SHP77 (cell line): Measurements from ENCODE around the gene KRT76.
"Not testable (repeated sequence)": the region's sequence is repeated elsewhere in the genome, so short reads cannot be mapped to it uniquely, and the experiment has no call there.

Source experiments
- DNase-seq, 2 experiments: peaks; one replicate each; lab custom pipeline; 2025; lab: John Stamatoyannopoulos, UW

KRT76 gene

DNA sequence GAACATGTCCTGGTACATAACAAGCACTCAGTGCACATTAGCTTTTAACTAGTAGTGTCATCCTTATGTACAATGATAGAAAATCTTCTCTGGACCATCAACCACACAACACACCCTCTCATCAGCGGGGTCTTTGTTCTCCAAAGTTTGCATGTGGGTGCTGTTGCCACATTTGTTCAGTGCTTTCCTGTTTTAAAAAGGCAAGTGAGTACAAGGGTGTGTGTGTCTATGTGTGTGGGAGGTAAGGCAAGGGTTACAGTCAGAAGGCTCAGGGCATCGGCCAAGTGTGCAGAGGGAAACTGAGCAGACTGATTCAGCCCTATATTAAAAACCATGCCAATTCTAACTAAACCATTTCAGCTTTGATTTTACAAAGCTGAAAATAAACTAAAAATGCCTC is 17.9 kb downstream of the KRT76 start:
- DNase-seq: no peak

DNA sequence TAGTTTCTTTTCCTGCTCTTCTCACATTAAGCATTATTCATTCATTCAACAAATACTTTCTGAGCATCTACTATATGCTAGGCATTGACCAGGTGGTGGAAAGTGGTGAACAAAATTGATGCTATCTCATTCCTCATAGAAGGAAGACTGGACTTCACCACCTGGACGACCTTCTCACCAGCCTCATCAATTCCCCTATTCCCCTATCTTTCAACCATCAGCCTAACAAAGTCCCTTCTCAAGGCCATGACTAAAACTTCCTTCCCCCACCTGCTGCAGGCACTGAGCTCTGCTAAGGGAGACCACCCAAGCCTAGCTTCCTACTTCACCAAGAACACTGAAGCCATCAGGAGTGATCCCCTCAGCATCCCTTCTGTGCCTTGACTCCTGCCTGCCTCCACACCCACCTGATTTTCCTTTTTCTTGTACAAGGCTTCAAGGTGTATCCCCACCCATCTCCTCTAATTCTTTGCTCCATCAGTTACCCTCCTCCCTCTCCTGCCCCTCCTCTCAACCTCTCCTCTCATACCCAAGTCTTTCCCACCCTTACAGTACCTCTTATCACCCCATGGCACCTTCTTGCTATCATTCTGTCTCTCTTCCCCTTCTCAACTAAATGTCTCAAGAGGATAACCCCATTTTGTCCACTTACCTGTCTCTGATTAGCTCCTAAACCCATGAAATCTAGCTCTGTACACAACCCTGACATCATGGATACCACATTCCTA is 19.5 kb downstream of the KRT76 start:
- DNase-seq: no peak

DNA sequence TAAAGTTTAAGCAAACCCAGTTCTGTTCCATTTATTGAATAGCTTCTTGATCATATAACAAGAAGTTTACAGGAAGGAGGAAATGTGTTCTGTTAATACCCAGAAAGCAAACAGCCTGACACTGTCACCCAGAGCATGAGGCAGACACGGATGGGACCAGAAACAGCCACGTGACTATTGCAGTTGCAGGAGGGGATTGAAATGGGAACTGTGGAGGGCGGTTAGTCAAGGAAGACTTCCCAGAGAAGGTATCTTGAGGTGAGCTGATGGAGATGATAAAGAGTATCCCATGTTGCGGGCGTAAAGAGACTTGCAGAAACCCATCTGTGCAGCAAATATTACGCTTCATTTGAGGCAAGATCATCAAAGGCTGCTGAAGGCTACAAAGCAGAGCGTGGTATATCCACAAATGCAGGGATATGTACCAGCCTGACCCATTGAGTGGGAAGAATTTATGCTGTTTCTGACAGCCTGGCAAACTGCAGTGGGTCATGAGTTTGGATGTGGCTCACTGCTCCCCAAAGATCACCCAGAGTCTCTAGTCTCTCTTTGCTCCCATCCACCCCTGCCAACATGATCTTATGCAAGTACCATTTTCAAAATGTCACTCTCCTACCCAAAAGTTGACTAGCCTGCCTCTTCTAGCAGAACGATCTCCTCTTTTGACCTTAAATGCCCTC is 20.7 kb downstream of the KRT76 start:
- no peak for DNase-seq

DNA sequence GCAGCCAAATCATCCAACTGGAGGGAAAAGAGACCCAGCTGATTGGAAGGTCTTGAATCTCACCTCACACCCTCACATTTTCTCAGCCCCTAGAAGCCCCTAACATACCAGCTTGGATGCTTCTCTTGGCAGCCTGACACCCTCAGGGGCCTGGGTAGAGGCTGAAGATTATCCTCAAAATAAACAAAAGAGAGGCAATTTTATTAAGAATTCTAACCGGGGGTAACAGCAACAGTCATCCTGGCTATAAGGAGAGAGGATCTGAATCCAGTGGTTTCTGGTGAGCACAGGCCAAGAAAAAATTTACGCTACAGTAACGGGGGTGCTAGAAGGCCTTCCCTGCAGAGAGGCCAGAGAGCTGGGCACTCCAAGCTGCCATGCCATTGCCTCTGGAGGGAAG is 21.6 kb downstream of the KRT76 start:
- DNase-seq: no peak

DNA sequence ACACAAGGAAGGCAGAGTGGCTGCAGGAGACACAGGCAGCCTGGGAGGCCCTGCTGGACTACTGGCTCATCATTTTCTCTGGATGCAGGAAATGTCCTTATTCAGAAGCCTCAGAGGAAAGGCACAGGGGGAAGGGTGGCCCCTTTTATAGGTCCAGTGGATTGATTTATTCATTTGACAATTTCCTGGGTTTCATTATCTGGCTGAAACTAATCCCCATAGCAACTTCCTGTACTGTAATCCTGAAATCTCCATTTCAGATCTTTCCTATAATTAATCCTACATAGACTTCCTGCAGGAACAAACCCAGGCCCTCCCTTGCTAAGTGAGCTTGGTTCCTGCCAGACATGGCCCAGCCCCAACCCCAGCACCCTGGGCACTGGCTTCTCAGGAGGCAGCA is 23.0 kb downstream of the KRT76 start:
- DNase-seq: no peak

DNA sequence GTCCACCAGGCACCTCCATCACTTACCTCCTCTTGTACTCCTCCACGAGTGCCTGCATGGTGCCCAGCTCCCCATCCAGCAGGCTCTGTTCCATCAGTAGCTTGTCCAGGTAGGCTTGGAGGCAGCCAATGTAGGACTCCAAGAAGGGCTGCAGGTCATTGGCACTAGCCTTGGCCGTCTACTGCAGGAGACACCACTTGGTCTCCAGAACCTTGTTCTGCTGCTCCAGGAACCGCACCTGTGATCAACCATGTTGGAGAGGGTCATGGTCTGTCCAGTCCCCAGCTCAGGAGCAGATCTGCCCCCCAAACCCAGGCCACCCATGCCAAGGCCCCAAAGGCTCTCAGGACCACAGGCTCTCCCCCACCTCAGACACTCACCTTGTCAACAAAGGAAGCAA is 23.9 kb downstream of the KRT76 start:
- DNase-seq: no peak

DNA sequence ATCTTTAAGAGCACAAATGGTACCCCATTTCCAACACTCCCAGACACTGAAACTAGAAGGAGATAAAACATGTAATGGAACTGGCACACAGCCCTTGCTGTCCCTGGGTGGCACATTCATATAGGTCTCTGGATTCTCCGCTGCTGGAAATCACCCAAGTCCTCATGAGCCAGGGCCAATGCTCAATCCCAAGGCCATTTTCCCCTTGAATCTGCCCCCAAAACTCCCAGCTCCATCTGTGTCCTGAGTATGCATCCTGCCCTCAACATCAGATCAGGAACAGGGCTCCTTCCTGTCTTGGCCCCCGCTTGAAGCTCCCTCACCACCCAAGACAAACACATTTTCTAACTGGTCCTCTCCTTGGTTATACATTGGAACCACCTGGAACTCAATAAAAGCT is 24.6 kb downstream of the KRT76 start:
- DNase-seq: no peak

DNA sequence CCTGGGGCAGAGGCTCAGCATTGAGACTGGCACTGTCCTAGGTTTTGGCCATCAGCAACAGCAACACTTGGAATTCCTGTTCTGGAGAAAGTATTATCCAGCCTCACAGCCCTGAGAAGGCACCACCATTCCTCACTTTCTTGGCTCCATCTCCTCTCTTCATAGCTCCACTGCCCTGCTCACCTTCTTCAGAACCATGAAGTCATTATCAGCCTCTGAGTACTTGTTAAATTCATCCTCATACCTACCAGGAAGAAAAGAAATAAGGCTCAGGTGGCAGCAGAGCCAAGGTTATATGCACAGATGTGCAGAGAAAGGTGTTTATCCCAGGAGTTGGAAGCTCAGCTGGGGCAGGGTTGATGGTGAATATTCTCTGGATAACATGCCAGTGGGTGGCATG is 25.4 kb downstream of the KRT76 start:
- no peak for DNase-seq

DNA sequence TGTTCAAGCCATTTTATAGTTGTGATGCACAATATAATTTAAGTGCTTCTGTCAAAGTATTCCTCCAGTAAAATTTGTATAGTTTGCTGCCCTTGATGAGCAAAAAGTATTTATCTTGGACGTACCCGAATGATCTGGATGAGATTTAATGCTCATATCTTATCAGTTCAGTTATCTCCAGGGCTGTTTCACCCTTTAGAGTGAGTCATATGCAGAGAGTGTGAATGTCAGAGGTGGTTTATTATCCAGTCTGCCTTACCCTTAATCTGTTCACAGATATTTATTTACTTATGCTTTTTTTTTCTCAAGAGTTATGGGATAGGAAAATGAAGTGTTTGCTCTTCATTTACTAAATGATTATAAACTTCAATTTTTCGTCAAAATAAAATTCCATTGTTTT is 26.6 kb downstream of the KRT76 start:
- not testable (repeated sequence) for DNase-seq

DNA sequence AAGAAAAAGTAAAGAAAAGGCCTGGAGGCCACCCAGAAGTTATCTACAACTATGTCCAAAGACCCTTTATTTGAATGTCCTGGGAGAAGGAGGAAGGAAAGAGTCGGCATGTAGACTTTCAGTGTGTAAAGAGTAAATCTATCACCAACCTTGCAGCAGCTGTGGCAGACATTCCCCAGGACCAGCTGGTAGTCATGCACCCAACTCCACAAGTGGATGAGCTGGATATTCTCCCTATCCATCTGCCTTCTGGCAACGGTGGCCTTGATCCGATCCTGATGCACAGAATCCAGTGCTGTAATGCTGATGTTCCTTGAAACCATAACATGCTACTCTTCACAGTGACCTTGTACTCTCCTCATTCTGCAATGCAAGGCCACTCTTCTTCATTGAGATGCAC is 27.3 kb downstream of the KRT76 start:
- DNase-seq: no peak

DNA sequence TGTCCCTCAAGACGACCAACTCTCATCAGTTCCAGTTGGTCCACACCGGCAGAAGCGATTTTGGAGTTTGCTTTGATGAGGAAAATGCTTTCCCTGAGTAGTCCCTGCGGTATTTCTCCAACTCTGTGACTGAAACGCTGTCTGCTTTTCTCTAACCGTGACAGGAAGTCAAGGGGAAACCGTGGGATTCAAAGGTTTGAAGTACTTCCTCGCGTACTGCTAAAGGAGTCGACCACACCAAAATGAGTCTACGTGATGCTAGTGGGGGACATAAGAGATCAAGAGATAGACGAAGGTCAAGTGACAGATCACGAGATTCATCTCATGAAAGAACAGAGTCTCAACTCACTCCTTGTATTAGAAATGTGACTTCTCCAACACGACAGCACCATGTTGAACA is 28.6 kb downstream of the KRT76 start:
- no peak for DNase-seq

DNA sequence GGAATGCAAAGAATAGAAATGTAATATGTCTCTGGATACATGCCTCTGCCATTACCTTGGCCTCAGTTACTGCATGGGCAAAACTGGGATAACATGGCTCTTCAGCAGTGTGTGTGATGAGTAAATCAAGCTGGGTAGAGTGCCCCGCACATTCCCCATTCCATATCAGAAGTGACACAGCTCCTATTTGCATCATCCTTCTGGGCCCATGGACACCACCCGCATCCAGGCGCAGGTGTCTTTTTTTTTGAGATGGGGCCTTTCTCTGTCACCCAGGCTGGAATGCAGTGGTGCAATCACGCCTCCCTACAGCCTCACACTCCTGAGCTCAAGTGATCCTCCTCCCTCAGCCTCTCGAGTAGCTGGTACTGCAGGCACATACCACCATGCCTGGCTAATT is 31.6 kb downstream of the KRT76 start:
- no peak for DNase-seq

DNA sequence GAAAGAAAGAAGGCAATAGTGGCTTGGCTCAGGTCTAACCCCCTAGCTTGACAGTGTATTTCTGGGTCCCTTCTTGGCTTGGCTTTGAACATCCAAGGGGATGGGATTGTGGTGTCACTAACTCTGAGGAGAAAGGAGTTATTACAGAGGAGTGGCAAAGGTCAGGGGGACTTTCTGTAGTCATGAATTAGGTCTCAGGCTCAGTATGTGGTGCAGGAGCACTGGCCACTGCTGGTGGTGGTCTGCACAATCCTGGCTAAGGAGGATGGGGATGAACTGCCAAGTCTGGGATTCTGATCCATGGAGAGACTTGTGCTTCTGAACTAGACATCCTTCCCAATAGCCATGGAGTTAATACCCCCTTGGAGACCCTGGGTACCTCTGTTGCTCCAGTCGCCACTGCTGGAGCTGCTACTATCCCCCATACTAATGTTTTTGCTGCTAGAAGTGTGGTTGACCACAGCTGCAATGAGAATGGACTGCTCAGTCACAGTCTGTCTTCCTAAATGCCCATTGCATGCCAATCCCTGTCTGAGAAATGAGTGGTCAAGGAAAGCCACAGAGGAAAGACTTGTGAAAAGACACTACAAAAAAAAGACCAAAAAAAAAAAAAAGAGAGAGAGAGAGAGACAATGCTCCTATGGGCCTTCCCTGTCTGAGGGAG is 32.5 kb downstream of the KRT76 start:
- DNase-seq: no peak

DNA sequence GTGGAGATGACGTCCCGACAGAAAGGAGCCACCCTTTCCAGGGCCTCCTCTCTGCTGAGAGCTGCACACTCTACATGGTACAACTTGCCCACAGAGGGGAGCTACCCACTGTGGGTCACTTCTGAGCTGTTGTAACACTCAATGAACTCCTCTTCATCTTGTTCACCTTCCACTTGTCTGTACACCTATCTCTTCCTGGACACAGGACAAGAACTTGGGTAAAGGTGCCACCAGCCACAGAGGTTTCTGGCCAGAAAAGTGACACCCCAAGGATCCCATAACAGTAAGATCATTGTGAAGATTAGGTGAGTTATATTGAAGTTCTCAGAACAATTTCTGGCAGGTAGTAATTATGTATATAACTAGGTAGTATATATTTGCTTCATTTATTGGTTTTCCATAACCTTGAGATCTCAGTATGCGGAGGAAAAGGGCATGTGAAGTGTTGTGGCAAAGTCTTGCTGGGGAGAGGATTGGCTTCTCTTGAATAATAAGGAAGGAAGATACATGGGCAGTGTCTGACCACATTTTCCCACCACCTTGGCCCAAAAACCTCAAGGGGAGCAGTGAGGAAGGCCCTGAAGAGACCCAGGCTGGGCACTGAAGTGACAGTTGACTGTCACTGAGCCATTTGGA is 34.2 kb downstream of the KRT76 start:
- no peak for DNase-seq

DNA sequence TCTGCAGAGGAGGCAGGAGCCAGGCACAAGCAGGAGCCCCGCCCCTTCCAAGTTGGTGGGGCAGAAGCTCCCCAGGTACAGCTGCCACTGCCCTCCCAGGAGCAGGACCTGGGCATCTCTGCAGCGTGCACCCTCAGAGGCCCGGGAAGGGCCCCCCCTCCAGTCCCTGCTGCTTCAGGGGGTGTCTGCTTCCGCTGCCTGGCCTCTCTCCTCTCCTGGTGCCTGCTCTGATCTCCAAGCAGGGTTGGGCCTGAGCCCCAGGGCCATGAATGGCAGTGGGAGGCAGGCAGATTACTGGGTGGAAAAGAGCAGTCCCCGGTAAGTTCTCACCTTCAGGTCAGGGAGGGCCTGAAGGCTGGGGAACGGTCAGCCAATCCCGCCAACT is 35.0 kb downstream of the KRT76 start:
- no peak for DNase-seq

DNA sequence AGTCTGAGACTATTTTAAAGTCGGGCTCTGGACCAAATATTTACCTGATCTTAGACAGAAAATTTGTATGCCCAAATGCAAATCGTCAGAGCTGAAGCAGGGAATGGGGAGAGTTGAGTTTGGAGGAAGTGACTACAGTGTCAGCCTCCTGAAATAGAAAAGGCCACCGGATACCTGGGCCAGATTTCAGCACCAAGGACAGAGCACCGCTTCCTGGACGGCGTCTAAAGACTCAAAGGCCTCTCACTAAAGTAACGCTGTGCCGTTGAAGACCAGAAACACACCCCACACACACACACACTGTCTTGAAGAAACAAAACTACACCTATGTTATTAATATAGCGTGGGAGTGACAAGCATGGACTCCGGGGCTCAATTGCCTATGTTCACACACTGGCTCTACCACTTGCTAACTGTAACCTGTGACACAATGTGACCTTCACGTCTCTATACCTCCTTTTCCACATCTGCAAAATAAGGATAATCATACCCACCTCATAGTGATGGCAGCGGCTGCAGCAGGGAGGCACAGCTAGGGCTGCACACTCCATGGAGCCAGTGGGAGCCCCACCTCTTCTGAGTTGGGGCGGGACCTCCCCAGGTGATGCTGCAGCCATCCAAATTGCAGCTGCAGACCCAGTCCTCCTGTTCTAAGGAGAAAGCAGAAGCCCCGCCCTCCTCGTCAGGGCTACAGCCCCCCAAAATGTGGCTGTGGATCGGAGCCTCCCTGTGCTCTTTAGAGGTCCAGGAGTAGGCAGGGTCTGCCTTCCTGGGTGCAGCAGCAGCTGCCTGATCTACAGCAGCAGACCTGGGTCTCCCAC is 35.6 kb downstream of the KRT76 start:
- DNase-seq: no peak

DNA sequence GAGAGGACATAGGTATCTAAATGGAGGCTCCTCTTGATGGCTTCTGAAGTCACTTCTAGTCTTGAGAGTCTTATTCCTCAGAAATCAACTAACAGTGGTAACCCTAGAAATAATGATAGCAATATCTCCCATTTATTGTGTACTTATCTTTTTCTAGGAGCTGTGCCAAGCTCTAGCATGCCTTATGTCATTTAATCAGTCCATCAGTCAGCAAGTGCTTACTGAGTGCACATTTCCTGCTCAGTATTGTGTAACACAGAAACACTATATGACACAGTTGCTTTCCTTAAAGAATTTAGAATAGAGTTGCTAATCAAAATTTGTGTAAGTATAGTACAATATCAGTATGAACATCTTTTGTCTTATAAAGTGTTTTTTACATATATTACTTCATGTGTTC is 36.6 kb downstream of the KRT76 start:
- DNase-seq: no peak

DNA sequence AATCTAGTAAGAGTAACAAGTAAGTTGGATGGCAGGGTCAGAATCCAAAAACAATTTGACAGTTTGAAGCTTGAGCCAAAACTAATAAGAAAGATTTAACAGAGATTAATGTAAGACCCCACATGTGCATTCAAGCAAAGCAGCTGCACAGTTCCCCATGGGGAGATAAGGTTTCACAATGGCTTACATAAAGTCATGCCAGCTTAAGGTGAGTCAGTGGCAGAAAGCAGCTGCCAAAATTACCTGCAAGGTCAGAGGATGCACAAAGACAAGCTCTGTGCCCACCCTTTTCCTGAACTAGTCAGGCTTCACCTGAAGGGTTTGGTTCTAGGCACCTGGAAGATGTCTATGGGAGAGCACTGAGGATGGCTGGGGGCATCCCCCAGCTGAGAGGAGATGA is 37.2 kb downstream of the KRT76 start:
- no peak for DNase-seq

DNA sequence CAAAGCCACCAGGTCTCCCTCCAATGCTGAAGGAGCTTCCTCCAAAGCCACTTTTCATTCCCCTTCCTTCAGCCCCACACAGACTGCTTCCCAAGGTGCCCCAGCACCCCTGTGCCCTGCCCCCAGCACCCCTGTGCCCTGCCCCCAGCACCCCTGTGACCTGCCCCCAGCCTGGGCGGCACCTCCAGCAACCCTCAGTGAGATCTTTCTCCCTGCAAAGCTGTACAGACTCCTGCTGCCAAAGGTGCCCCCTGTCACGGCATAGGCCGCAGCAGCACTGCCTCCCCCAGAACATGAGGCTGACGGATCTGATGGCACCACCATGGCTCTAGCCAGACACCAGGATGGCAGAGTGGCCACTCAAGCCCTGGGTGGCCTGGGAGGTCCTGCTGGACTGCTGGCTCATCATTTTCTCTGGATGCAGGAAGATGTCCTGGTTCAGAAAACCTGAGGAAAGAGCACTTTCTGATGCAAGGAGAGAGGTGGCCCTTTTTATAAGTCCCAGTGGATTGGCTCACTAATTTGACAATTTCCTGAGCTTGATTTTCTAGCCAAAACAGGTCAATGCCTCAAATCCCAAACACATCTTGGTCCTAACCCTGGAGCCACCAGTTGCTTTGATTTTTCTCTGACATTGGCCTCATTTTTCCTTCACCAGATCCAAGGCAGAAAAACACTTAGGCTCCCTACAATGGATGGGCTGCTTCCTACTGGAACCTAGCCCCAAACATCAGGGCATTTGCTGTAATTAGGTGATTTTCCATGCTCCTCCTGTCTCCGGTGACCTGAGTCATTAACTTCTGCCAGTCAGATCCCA is 41.1 kb downstream of the KRT76 start:
- DNase-seq: no peak

DNA sequence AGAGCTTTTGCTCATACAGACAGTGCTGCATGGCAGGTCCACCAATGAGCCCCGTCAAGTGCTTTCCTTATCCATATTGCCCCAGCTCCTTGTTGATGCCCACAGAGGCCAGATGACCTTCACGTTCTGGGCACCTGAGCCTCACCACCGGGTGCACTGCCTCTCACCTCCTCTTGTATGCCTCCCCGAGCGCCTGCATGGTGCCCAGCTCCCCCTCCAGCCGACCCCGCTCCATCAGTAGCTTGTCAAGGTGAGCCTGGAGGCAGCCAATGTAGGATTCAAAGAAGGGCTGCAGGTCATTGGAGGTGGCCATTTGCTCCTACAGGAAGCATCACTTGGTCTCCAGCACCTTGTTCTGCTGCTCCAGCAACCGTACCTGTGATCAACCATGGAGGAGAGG is 42.0 kb downstream of the KRT76 start:
- no peak for DNase-seq

DNA sequence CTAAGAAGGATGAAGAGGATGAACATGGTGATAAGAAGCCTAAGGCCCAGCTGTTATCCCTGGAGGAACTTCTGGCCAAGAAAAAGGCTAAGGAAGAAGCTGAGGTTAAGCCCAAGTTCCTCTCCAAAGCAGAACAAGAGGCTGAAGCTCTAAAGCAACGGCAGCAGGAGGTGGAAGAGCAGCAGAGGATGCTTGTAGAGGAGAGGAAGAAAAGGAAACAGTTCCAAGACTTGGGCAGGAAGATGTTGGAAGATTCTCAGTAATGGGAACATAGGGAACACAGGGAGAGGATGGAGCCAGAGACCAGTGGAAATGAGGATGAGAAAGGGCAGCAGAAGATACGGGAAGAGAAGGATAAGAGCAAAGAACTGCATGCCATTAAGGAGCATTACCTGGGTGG is 46.4 kb downstream of the KRT76 start:
- no peak for DNase-seq
